GM12864 (cell line): Measurements from ENCODE around the gene HOXC13.

Experiments used
- DNase-seq: peaks from one replicate; pipeline ENCODE4 v3.0.0-alpha.2; 2011; ENCODE audit warnings: low read depth
- H3K4me3 ChIP-seq: 2 replicates; pipeline ENCODE4 v1.5.1; 2011; ENCODE audit warnings: mild to moderate bottlenecking, low read depth, low read length, control low read depth
- TF ChIP-seq, protein P1 (sequence below): IDR thresholded peaks from 2 replicates; pipeline ENCODE4 v1.5.1; 2011; ENCODE audit warnings: low read depth, mild to moderate bottlenecking, moderate library complexity, low read length, control low read depth, inconsistent platforms; ENCODE audit errors: missing control alignments

Gene HOXC13

DNA sequence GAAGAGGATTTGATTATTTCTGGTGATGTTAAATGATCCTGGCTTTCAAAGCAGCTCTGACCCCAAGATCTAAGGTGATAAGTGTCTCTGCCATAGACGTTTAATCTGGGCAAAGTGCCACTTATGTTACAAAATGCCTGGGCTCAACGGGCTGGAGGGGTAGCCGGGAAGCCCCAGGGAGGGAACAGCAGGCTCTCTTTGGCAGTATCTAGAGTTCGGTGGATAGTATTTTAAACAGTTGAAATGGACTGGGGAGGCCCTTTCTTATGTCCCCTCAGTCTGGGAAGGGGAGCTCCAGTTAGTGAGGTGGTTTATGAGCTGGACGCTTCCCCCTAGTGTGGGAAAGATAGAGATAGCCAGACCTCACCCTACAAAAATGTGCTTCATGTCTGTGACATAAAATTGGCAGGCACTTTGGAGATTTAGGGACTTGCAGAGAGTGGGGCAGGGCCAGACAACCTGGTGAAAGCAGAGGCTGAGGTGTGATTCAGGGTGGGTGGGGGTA lies 28.8 kb downstream of the HOXC13 start:
- H3K4me3 ChIP-seq: no peak overlapping the region
- TF ChIP-seq, protein P1, sequence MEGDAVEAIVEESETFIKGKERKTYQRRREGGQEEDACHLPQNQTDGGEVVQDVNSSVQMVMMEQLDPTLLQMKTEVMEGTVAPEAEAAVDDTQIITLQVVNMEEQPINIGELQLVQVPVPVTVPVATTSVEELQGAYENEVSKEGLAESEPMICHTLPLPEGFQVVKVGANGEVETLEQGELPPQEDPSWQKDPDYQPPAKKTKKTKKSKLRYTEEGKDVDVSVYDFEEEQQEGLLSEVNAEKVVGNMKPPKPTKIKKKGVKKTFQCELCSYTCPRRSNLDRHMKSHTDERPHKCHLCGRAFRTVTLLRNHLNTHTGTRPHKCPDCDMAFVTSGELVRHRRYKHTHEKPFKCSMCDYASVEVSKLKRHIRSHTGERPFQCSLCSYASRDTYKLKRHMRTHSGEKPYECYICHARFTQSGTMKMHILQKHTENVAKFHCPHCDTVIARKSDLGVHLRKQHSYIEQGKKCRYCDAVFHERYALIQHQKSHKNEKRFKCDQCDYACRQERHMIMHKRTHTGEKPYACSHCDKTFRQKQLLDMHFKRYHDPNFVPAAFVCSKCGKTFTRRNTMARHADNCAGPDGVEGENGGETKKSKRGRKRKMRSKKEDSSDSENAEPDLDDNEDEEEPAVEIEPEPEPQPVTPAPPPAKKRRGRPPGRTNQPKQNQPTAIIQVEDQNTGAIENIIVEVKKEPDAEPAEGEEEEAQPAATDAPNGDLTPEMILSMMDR: no peak
- DNase-seq: no peak

- no peak for DNase-seq
- TF ChIP-seq, protein P1: no peak
- no peak overlapping the region for H3K4me3 ChIP-seq
These were observed 29.8 kb downstream of the HOXC13 start for GRCh38 chr12:53968214-53969127.

DNA sequence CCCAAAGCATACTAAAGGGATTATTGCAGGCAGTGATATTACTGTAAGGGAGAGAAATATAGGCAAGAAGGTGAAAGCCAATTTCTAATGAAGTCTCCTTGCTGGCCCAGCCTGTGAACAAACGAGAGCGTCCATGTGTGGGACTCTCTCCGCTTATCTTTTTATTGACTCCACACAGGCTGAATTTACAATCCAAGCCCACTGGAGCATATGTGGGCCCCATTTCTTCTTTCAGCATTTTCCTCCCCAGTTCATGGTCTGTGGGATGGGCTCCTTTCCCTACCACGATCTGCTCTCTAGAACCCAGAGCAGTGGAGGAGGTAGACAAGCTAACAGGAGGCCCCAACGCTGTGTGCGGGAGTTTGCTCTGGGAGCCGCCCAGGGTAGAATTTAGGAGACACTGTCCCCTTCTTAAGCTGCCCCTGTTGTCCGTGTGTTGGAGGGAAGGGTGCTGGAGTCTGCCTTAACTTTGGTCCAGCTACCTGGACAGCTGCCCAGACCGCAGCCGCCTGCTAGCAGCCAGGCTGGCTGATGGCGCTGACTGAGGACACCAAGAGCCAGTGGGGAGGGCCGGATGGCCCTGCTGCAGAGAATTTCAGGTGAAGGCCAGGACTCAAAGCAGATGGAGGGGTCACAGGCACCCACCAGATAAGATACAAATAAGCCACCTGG lies 31.1 kb downstream of the HOXC13 start:
- TF ChIP-seq, protein P1: no peak
- no peak for DNase-seq
- H3K4me3 ChIP-seq: no peak overlapping the region

GRCh38 chr12:53970451-53970850 lies 31.8 kb downstream of the HOXC13 start:
- DNase-seq: no peak
- TF ChIP-seq, protein P1: no peak
- H3K4me3 ChIP-seq: no peak overlapping the region

DNA sequence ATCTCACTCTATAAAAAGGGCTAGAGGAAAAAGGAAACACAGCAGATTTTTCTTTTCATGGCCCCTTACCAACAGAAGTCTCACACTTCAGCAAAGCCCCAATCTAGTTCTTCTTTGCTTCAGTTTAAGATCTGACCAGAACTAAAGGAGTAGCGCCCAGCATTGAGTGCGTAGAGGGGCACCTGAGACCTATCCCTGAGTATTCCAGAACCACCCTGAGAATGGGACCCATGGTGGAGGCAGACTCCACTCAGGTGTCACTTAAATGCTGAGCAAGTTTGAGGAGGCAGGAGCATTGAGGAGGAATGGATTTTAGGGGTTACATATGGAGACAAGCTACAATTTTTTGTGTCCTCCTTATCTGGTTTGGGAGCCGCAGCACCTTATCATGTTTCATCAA lies 32.5 kb downstream of the HOXC13 start:
- TF ChIP-seq, protein P1: no peak
- H3K4me3 ChIP-seq: no peak overlapping the region
- no peak for DNase-seq

DNA sequence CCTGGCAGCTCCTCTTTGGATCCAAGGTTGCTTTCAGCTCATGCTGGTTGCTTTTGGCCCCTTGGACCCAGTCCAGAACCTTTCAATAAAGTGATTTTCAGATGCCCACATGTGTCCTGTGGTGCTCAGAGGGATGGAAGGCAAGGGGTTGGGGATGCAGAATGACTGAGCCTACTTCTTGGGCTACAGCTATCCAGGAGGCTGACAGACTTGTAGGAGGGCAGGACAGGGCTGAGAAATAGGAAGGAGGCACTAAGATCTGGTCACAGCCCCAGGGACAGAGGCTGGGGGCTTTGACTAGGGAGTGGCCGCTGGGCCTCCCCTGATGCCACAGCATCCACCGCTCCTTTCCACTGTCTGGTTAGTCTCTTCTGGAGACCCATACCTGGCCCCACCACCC lies 33.1 kb downstream of the HOXC13 start:
- TF ChIP-seq, protein P1: no peak
- no peak for DNase-seq

More for the DNA sequence above, 33.1 kb downstream of the HOXC13 start:
- no peak overlapping the region for H3K4me3 ChIP-seq
